ENCODE measurements around the gene TGFB2. TPM values are rescaled to one million over a fixed set of nuclear protein-coding genes. Genes with fewer than 3 reads are reported as not detected.

TGFB2 gene
- polyA plus RNA-seq, 2 of the 4 experiments (the other 2 are of a cell fraction), result 29.7 to 65.8 TPM

- no peak for TF ChIP-seq HDAC2 (IDR thresholded peaks at IDR 0.05)
- no peak for TF ChIP-seq CHD4 (IDR thresholded peaks at IDR 0.05; ENCODE audit: borderline replicate concordance)
- no peak for TF ChIP-seq ZC3H11A (IDR thresholded peaks at IDR 0.05)
- TF ChIP-seq HOXB5 (CRISPR knock-in tag; IDR thresholded peaks at IDR 0.05), result no peak
- TF ChIP-seq ZNF302 (CRISPR knock-in tag; IDR thresholded peaks at IDR 0.05), result no peak
- TF ChIP-seq EHF (CRISPR knock-in tag; IDR thresholded peaks at IDR 0.05), result no peak
- no peak for TF ChIP-seq ZSCAN20 (CRISPR knock-in tag; IDR thresholded peaks at IDR 0.05)
- TF ChIP-seq, protein P1, sequence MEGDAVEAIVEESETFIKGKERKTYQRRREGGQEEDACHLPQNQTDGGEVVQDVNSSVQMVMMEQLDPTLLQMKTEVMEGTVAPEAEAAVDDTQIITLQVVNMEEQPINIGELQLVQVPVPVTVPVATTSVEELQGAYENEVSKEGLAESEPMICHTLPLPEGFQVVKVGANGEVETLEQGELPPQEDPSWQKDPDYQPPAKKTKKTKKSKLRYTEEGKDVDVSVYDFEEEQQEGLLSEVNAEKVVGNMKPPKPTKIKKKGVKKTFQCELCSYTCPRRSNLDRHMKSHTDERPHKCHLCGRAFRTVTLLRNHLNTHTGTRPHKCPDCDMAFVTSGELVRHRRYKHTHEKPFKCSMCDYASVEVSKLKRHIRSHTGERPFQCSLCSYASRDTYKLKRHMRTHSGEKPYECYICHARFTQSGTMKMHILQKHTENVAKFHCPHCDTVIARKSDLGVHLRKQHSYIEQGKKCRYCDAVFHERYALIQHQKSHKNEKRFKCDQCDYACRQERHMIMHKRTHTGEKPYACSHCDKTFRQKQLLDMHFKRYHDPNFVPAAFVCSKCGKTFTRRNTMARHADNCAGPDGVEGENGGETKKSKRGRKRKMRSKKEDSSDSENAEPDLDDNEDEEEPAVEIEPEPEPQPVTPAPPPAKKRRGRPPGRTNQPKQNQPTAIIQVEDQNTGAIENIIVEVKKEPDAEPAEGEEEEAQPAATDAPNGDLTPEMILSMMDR (IDR thresholded peaks at IDR 0.05), result no peak
- TF ChIP-seq, protein P2, sequence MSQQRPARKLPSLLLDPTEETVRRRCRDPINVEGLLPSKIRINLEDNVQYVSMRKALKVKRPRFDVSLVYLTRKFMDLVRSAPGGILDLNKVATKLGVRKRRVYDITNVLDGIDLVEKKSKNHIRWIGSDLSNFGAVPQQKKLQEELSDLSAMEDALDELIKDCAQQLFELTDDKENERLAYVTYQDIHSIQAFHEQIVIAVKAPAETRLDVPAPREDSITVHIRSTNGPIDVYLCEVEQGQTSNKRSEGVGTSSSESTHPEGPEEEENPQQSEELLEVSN (IDR thresholded peaks at IDR 0.05; ENCODE audit: borderline replicate concordance, low read depth), result no peak
- TF ChIP-seq FOSB (CRISPR knock-in tag; IDR thresholded peaks at IDR 0.05), result no peak
- no peak for TF ChIP-seq SMC3 (IDR thresholded peaks at IDR 0.05)
- no peak for TF ChIP-seq POLR2A (IDR thresholded peaks at IDR 0.05; ENCODE audit: low read length)
- TF ChIP-seq RCOR1 (IDR thresholded peaks at IDR 0.05; ENCODE audit: low read depth, low read length), result no peak
- TF ChIP-seq RAD21 (conservative IDR thresholded peaks at IDR 0.05 in 1 of 2, IDR thresholded peaks at IDR 0.05 in 1 of 2), result no peak
- TF ChIP-seq HOXB13 (CRISPR knock-in tag; IDR thresholded peaks at IDR 0.05; ENCODE audit: low read depth), result no peak
- no peak for TF ChIP-seq TFCP2L1 (CRISPR knock-in tag; IDR thresholded peaks at IDR 0.05)
- no peak for TF ChIP-seq SREBF2 (IDR thresholded peaks at IDR 0.05)
- FAIRE-seq (no peak), DNase-seq (ENCODE audit: low read depth in 1 of 2, low spot score in 1 of 2) (no peak), ATAC-seq (no peak)
- Histone ChIP-seq H3K27ac (no peak overlapping the region), H3K4me1 (peaks cover 9% of the 10 kb centered on the region; the same call in 1 of the 3 replicates), H3K9me3 (no peaks in the 10 kb centered on the region), H3K4me3 (no peak overlapping the region), H3K4me2 (no peak overlapping the region)
- CTCF ChIA-PET, result interaction anchor here (1.6 kb wide), 1 partner anchor 26 kb away, joined by 4 read pairs; no protein-coding TSS in a partner anchor
- POLR2A ChIA-PET, result interaction anchor here (1.4 kb wide), 1 partner anchor 18 kb away, joined by 4 read pairs; the partner anchor contains the start of gene RRP15
Observed at GRCh38 chr1:218303176-218303879, 41.8 kb upstream of the TGFB2 start.

DNA sequence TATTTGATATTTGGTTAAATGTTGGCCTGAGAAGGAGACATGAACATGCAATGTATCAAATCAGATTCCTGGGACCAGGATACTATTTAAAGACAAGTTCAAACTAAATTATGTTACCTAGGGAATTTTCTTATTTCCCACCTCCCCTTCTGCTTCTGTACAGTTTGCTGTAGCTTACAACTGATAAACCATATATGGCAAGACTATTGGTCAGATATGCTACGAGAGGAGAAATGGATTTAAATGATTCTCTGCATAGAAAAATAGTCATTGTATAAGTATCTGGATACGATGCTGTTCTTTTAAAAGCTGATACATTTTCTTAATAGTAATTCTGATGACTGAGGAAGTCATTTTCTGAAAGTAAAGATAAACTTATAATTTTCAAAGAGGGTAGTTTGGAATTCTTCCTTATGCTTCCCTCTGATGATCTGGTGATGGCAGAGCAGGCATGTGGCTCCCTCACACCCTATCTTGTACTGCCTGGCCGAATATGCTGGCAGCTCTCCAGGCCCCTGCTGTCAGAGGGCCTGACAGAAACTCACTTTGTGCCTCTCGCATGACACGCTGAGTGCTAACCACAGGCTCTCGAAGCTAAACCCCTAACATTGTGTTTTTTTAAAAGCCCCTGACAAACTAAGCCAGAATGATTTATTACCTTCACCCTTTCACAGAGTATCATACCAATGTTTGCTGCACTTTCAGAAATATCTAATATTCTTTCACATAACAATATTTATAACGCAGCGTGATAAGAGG is 40.7 kb upstream of the TGFB2 start:
- H3K4me2 ChIP-seq, result no peak overlapping the region
- POLR2A ChIA-PET, result interaction anchor here (1.4 kb wide), 1 partner anchor 20 kb away, joined by 4 read pairs; the partner anchor contains the start of gene RRP15
- no peak for ATAC-seq

GRCh38 chr1:218305472-218306064 is 39.6 kb upstream of the TGFB2 start:
- CTCF ChIA-PET, result interaction anchor here (0.6 to 2.3 kb wide), 2 partner anchors 814 to 1356 kb away, joined by 4 to 6 read pairs; no protein-coding TSS in a partner anchor
- Histone ChIP-seq H3K9me3 (no peaks in the 10 kb centered on the region), H3K4me2 (no peak overlapping the region), H3K4me3 (no peak overlapping the region), H3K27ac (no peak overlapping the region), H3K4me1 (no peaks in the 10 kb centered on the region)
- TF ChIP-seq CHD2 (IDR thresholded peaks at IDR 0.05; ENCODE audit: low read length, partially characterized antibody) (no peak), ZSCAN20 (CRISPR knock-in tag; IDR thresholded peaks at IDR 0.05) (no peak), KDM1A (IDR thresholded peaks at IDR 0.05; ENCODE audit: low read depth) (no peak), FOSL2 (IDR thresholded peaks at IDR 0.05) (no peak), FOSL2 (CRISPR knock-in tag; IDR thresholded peaks at IDR 0.05) (no peak), HDAC2 (IDR thresholded peaks at IDR 0.05) (no peak), HMGXB4 (CRISPR knock-in tag; IDR thresholded peaks at IDR 0.05; ENCODE audit: borderline replicate concordance) (no peak), MAZ (IDR thresholded peaks at IDR 0.05; ENCODE audit: borderline replicate concordance, low read depth, low read length) (no peak), MAX (IDR thresholded peaks at IDR 0.05) (no peak)
- WGBS (ENCODE audit: missing lambda C conversion rate), result 88% methylated on average over 6 of the region's 6 CpGs
- no peak for DNase-seq (ENCODE audit: low read depth in 1 of 2, low spot score in 1 of 2)
- ATAC-seq, result no peak
- POLR2A ChIA-PET, result no interaction called here
- FAIRE-seq, result no peak

More for the DNA sequence above, 40.7 kb upstream of the TGFB2 start:
- H3K27ac ChIP-seq, result no peak overlapping the region
- no peaks in the 10 kb centered on the region for H3K9me3 ChIP-seq
- DNase-seq (ENCODE audit: low read depth in 1 of 2, low spot score in 1 of 2) (no peak), FAIRE-seq (no peak)
- H3K4me1 ChIP-seq, result peaks cover 4% of the 10 kb centered on the region; the same call in 1 of the 3 replicates
- CTCF ChIA-PET, result interaction anchor here (0.8 to 1.6 kb wide), 2 partner anchors 25 to 1357 kb away, joined by 3 to 4 read pairs; no protein-coding TSS in a partner anchor
- no peak overlapping the region for H3K4me3 ChIP-seq
- 88% methylated on average over 8 of the region's 8 CpGs for WGBS (ENCODE audit: missing lambda C conversion rate)
- TF ChIP-seq NPAS2 (CRISPR knock-in tag; IDR thresholded peaks at IDR 0.05; ENCODE audit: borderline replicate concordance) (no peak), ZC3H11A (IDR thresholded peaks at IDR 0.05) (no peak), FOSL2 (IDR thresholded peaks at IDR 0.05) (no peak), FOSL2 (CRISPR knock-in tag; IDR thresholded peaks at IDR 0.05) (no peak)
